Measurements from ENCODE around the gene F7. TPM values are rescaled to one million over a fixed set of nuclear protein-coding genes. Genes with fewer than 3 reads are reported as not detected.
A peak's percentile ranks its signal among the peaks of the same experiment; 100 is the strongest.

Gene F7
- total RNA-seq, 1 donor from 2014 or later = not detected

- Histone ChIP-seq H3K4me3 (ENCODE audit: low read depth, low read length) (no peak overlapping the region), H3K36me3 (ENCODE audit: control insufficient read depth, insufficient read depth, low read length) (no peaks in the 10 kb centered on the region), H3K27me3 (ENCODE audit: control insufficient read depth, insufficient read depth, low read length) (no peaks in the 10 kb centered on the region)
- DNase-seq (ENCODE audit: low read depth) = no peak
- no peak for TF ChIP-seq CTCF (IDR thresholded peaks at IDR 0.05; ENCODE audit: insufficient read depth, low read length, severe bottlenecking)
- FAIRE-seq = no peak
Observed at GRCh38 chr13:113063091-113063491, 42.5 kb upstream of the F7 start.

- FAIRE-seq = no peak
Observed at GRCh38 chr13:113064000-113064533, 41.5 kb upstream of the F7 start.

GRCh38 chr13:113064534-113065405, 40.8 kb upstream of the F7 start:
- no peaks in the 10 kb centered on the region for H3K36me3 ChIP-seq (ENCODE audit: control insufficient read depth, insufficient read depth, low read length)
- TF ChIP-seq CTCF (IDR thresholded peaks at IDR 0.05; ENCODE audit: insufficient read depth, low read length, severe bottlenecking) = no peak
- FAIRE-seq = no peak
- DNase-seq (ENCODE audit: low read depth) = peak; percentile 21
- no peaks in the 10 kb centered on the region for H3K27me3 ChIP-seq (ENCODE audit: control insufficient read depth, insufficient read depth, low read length)
- H3K4me3 ChIP-seq (ENCODE audit: low read depth, low read length) = no peak overlapping the region

More at GRCh38 chr13:113064000-113064533, 41.5 kb upstream of the F7 start:
- DNase-seq (ENCODE audit: low read depth) = no peak
- no peaks in the 10 kb centered on the region for H3K27me3 ChIP-seq (ENCODE audit: control insufficient read depth, insufficient read depth, low read length)
- no peak for TF ChIP-seq CTCF (IDR thresholded peaks at IDR 0.05; ENCODE audit: insufficient read depth, low read length, severe bottlenecking)
- no peaks in the 10 kb centered on the region for H3K36me3 ChIP-seq (ENCODE audit: control insufficient read depth, insufficient read depth, low read length)
- no peak overlapping the region for H3K4me3 ChIP-seq (ENCODE audit: low read depth, low read length)

GRCh38 chr13:113065406-113066141, 40.0 kb upstream of the F7 start:
- Histone ChIP-seq H3K27me3 (ENCODE audit: control insufficient read depth, insufficient read depth, low read length) (no peaks in the 10 kb centered on the region), H3K36me3 (ENCODE audit: control insufficient read depth, insufficient read depth, low read length) (no peaks in the 10 kb centered on the region), H3K4me3 (ENCODE audit: low read depth, low read length) (no peak overlapping the region)
- TF ChIP-seq CTCF (IDR thresholded peaks at IDR 0.05; ENCODE audit: insufficient read depth, low read length, severe bottlenecking) = no peak
- DNase-seq (ENCODE audit: low read depth) (no peak), FAIRE-seq (no peak)

GRCh38 chr13:113066142-113066455, 39.5 kb upstream of the F7 start:
- Histone ChIP-seq H3K27me3 (ENCODE audit: control insufficient read depth, insufficient read depth, low read length) (no peaks in the 10 kb centered on the region), H3K36me3 (ENCODE audit: control insufficient read depth, insufficient read depth, low read length) (no peaks in the 10 kb centered on the region), H3K4me3 (ENCODE audit: low read depth, low read length) (no peak overlapping the region)
- FAIRE-seq (no peak), DNase-seq (ENCODE audit: low read depth) (no peak)
- no peak for TF ChIP-seq CTCF (IDR thresholded peaks at IDR 0.05; ENCODE audit: insufficient read depth, low read length, severe bottlenecking)
